GM12878 (cell line): ENCODE data around the gene CCDC88C. TPM values are rescaled to one million over a fixed set of nuclear protein-coding genes. Genes with fewer than 3 reads are reported as not detected.
A peak's percentile ranks its signal among the peaks of the same experiment; 100 is the strongest.

Experiments
- ATAC-seq: fragments of 200-7000 bp; cut with Tn5 transposase; 3 replicates; pipeline ENCODE4 v1.9.1; 2020; ENCODE audit warnings: mild to moderate bottlenecking, moderate library complexity
- BruUV-seq: library from RNA; stranded (reverse); fragments of 400-500 nt; replicated peaks from 2 replicates; lab custom pipeline; 2021; lab: Mats Ljungman, UMichigan
- CTCF ChIA-PET: fragments of 300-600 bp; sonication (Branson Sonifier 250); formaldehyde crosslinking; extraction: SDS; loops from one replicate; lab custom pipeline; 2021; ENCODE audit warnings: inconsistent platforms; lab: Yijun Ruan, JAX
- POLR2A ChIA-PET: fragments of 350-600 bp; formaldehyde crosslinking; extraction: SDS; loops from one replicate; lab custom pipeline; 2021; ENCODE audit warnings: inconsistent platforms; lab: Charles Lee
- RAD21 ChIA-PET: fragments of 300-600 bp; sonication (Branson Sonifier 250); formaldehyde crosslinking; loops from one replicate; lab custom pipeline; 2023; ENCODE audit warnings: antibody characterized with exemption; ENCODE audit not compliant: unreplicated experiment; lab: Charles Lee
- SMC1A ChIA-PET: fragments of 300-600 bp; sonication (Branson Sonifier 250); formaldehyde crosslinking; loops from one replicate; lab custom pipeline; 2023; ENCODE audit not compliant: unreplicated experiment, uncharacterized antibody; lab: Charles Lee
- DNase-seq: peaks from one replicate; pipeline ENCODE4 v3.0.0-alpha.2; 2011; ENCODE audit warnings: low read depth, low spot score
- FAIRE-seq: peaks from 3 replicates; lab custom pipeline; 2011; peaks lifted over from hg19 to GRCh38; lab: Jason Lieb, UNC
- H2AFZ ChIP-seq: 2 replicates; pipeline ENCODE4 v1.6.0; 2011; ENCODE audit warnings: low read depth, low read length, control low read depth; ENCODE audit not compliant: control insufficient read depth
- H3K27ac ChIP-seq: 2 replicates; pipeline ENCODE4 v1.5.1; 2011; ENCODE audit warnings: control low read depth; ENCODE audit not compliant: control insufficient read depth, insufficient read depth
- H3K27me3 ChIP-seq, 2 experiments: replicated peaks in 1 of 2; 2 replicates each; pipeline versions ENCODE4 v1.6.0 to v1.6.1; 2011; ENCODE audit warnings: low read length in 1 of 2; ENCODE audit not compliant: control insufficient read depth in 2 of 2, insufficient read depth in 2 of 2
- H3K36me3 ChIP-seq, 2 experiments: 2 replicates each; pipeline ENCODE4 v1.5.1; 2011; ENCODE audit warnings: low read length in 1 of 2; ENCODE audit not compliant: control insufficient read depth in 2 of 2, insufficient read depth in 2 of 2
- H3K4me1 ChIP-seq: 2 replicates; pipeline ENCODE4 v1.6.1; 2011; ENCODE audit warnings: mild to moderate bottlenecking, low read length, moderate library complexity, mixed read lengths; ENCODE audit not compliant: control insufficient read depth, insufficient read depth
- H3K4me2 ChIP-seq: 2 replicates; pipeline ENCODE4 v1.6.0; 2011; ENCODE audit warnings: control low read depth; ENCODE audit not compliant: control insufficient read depth, insufficient read depth
- H3K4me3 ChIP-seq: fragments of 200-600 bp; sonication (generic); 2 replicates; pipeline ENCODE4 v1.5.1; 2016
- H3K79me2 ChIP-seq: 2 replicates; pipeline ENCODE4 v1.6.0; 2011; ENCODE audit warnings: low read length; ENCODE audit not compliant: control insufficient read depth, insufficient read depth
- H3K9ac ChIP-seq: 2 replicates; pipeline ENCODE4 v1.8.0; 2011; ENCODE audit warnings: low read length, control low read depth, mixed read lengths; ENCODE audit not compliant: control insufficient read depth, insufficient read depth
- H3K9me3 ChIP-seq: replicated peaks from 3 replicates; pipeline ENCODE4 v1.5.1; 2011; ENCODE audit warnings: mild to moderate bottlenecking, low read length; ENCODE audit not compliant: control insufficient read depth, insufficient read depth
- H4K20me1 ChIP-seq: 2 replicates; pipeline ENCODE4 v1.6.0; 2011; ENCODE audit not compliant: control insufficient read depth, insufficient read depth
- CBX5 ChIP-seq: sonication (generic); IDR thresholded peaks from 2 replicates; pipeline ENCODE4 v1.6.1; 2016; ENCODE audit warnings: low read depth, moderate library complexity, mild to moderate bottlenecking, inconsistent platforms
- CHD4 ChIP-seq: fragments of 200-600 bp; sonication (generic); IDR thresholded peaks from 2 replicates; pipeline ENCODE4 v1.6.1; 2016; ENCODE audit warnings: mild to moderate bottlenecking
- E4F1 ChIP-seq: fragments of 450-650 bp; IDR thresholded peaks from 2 replicates; pipeline ENCODE4 v1.6.1; 2018; ENCODE audit warnings: borderline replicate concordance, mild to moderate bottlenecking; ENCODE audit not compliant: partially characterized antibody
- FOXK2 ChIP-seq: fragments of 450-650 bp; IDR thresholded peaks from 2 replicates; pipeline ENCODE4 v1.6.1; 2017; ENCODE audit warnings: mild to moderate bottlenecking, moderate library complexity
- GATAD2B ChIP-seq: fragments of 450-650 bp; conservative IDR thresholded peaks from 2 replicates; pipeline ENCODE4 v1.6.1; 2017; ENCODE audit warnings: low read depth, mild to moderate bottlenecking, moderate library complexity
- PAX5 ChIP-seq: IDR thresholded peaks from 2 replicates; pipeline ENCODE4 v1.6.1; 2011; ENCODE audit warnings: low read depth, low read length, borderline replicate concordance
- WGBS: methylation state at CpG from one replicate; pipeline ENCODE4 v1.1.6; 2016; ENCODE audit warnings: low lambda C conversion rate; ENCODE audit not compliant: insufficient replicate concordance, insufficient coverage; ENCODE audit errors: missing lambda C conversion rate; 5-methylcytosine and 5-hydroxymethylcytosine counted together
- in situ Hi-C: fragments of 300-500 bp; cut with MboI; formaldehyde crosslinking; loops from 9 replicates; pipeline ENCODE4 v1.14.3; 2018; ENCODE audit warnings: mixed read lengths
- intact Hi-C: fragments of 100-400 bp; cut with micrococcal nuclease; formaldehyde crosslinking; loops from one replicate; pipeline ENCODE4 v1.14.2; 2022; ENCODE audit not compliant: unreplicated experiment
- polyA plus RNA-seq, 11 experiments: library from polyadenylated mRNA; depleted of rRNA in 4 of 11; unstranded in 6 of 11; stranded (reverse) in 5 of 11; fragments of >200 nt; fragmentation: Nextera tagmentation in 4 of 11; fragmentation: Illumina TruSeq in 1 of 11; extraction: Ambion mirVana in 4 of 11; extraction: Trizol in 1 of 11; gene quantifications; 1 replicate in 1 of 11; 2 replicates in 10 of 11; pipeline versions ENCODE4 v1.2.1 to v1.2.3, GENCODE V29; 2011 to 2016; ENCODE audit warnings: inconsistent platforms in 2 of 11, missing spikeins in 2 of 11, low read depth in 1 of 11
- total RNA-seq, 4 experiments: library from RNA; depleted of rRNA in 3 of 4; stranded (reverse); fragments of >200 nt in 3 of 4; fragmentation: Illumina TruSeq in 1 of 4; extraction: Trizol in 1 of 4; gene quantifications; 2 replicates each; pipeline versions ENCODE4 v1.2.1 to v1.2.3, GENCODE V29; 2013 to 2021
- TF ChIP-seq, protein P1 (sequence below): IDR thresholded peaks from 2 replicates; pipeline ENCODE4 v1.6.1; 2011; ENCODE audit warnings: low read depth, low read length, improper control_type of control experiment, borderline replicate concordance
- TF ChIP-seq, protein P2 (sequence below): fragments of 450-650 bp; IDR thresholded peaks from 2 replicates; pipeline ENCODE4 v1.6.1; 2018; ENCODE audit warnings: mild to moderate bottlenecking, low read depth, moderate library complexity; ENCODE audit not compliant: partially characterized antibody

CCDC88C gene
- total and polyA plus RNA-seq, 10 of the 15 experiments (the other 5 are each of a cell fraction or from before 2014, with no cell fraction given), result 4.0 to 79.6 (median 36.6) TPM

DNA sequence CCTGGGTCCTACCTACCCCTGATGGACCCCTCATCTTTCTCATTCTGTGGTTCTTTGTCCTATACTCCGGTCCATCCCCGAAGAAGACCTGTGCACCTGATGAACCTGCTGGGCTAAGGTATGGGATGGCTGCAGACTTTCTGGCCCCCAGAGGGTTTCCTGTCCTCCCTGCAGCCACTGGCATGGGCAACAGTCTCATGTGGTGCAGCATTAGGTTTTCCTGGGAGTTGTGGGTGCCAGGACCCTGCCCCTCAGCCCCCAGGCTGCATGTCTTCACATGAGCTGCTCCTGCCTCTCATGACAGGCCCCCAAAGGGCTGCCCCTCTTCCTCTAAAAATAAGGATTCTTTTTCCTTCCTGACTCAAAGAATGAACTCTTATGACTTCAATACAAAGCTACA lies 100.9 kb downstream of the CCDC88C start:
- TF ChIP-seq E4F1, result no peak
- TF ChIP-seq CHD4, result no peak
- TF ChIP-seq, protein P1, sequence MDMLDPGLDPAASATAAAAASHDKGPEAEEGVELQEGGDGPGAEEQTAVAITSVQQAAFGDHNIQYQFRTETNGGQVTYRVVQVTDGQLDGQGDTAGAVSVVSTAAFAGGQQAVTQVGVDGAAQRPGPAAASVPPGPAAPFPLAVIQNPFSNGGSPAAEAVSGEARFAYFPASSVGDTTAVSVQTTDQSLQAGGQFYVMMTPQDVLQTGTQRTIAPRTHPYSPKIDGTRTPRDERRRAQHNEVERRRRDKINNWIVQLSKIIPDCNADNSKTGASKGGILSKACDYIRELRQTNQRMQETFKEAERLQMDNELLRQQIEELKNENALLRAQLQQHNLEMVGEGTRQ, result no peak
- TF ChIP-seq, protein P2, sequence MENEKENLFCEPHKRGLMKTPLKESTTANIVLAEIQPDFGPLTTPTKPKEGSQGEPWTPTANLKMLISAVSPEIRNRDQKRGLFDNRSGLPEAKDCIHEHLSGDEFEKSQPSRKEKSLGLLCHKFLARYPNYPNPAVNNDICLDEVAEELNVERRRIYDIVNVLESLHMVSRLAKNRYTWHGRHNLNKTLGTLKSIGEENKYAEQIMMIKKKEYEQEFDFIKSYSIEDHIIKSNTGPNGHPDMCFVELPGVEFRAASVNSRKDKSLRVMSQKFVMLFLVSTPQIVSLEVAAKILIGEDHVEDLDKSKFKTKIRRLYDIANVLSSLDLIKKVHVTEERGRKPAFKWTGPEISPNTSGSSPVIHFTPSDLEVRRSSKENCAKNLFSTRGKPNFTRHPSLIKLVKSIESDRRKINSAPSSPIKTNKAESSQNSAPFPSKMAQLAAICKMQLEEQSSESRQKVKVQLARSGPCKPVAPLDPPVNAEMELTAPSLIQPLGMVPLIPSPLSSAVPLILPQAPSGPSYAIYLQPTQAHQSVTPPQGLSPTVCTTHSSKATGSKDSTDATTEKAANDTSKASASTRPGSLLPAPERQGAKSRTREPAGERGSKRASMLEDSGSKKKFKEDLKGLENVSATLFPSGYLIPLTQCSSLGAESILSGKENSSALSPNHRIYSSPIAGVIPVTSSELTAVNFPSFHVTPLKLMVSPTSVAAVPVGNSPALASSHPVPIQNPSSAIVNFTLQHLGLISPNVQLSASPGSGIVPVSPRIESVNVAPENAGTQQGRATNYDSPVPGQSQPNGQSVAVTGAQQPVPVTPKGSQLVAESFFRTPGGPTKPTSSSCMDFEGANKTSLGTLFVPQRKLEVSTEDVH, result no peak
- TF ChIP-seq PAX5, result no peak
- no peak for TF ChIP-seq FOXK2
- no peak for TF ChIP-seq CBX5
- TF ChIP-seq GATAD2B, result no peak
- Histone ChIP-seq H3K27me3 (no peaks in the 10 kb centered on the region), H3K79me2 (peaks cover 12% of the 10 kb centered on the region; the same call in 1 of the 2 replicates), H3K9me3 (no peaks in the 10 kb centered on the region), H4K20me1 (no peaks in the 10 kb centered on the region), H2AFZ (no peak overlapping the region), H3K4me1 (peaks cover 39% of the 10 kb centered on the region), H3K27ac (peak overlapping the region; percentile 80), H3K4me2 (peak overlapping the region; percentile 4; the same call in 1 of the 2 replicates), H3K9ac (no peak overlapping the region; the same call in 1 of the 2 replicates), H3K36me3 (peaks cover 49 to 57% of the 10 kb centered on the region in 2 experiments), H3K4me3 (no peak overlapping the region)
- FAIRE-seq, result no peak
- 100% methylated on average over 2 of the region's 2 CpGs for WGBS
- ChIA-PET CTCF (interaction anchor here (13.6 kb wide), 1 partner anchor 103 kb away, joined by 242 read pairs; the partner anchor contains the start of gene CCDC88C), RAD21 (interaction anchor here (1.7 kb wide), 1 partner anchor 104 kb away, joined by 6 read pairs; no protein-coding TSS in a partner anchor), POLR2A (no interaction called here), SMC1A (interaction anchor here (1.0 to 11.1 kb wide), 2 partner anchors 83 to 101 kb away, joined by 4 to 210 read pairs; partner anchors contain the start of gene CCDC88C)
- no TSS peak for BruUV-seq
- intact Hi-C loops, result no loop called here
- no peak for ATAC-seq
- DNase-seq, result no peak
- in situ Hi-C loops, result loop anchor here (5.0 kb wide), 1 partner anchor 106 kb away; no protein-coding TSS in a partner anchor
